ENCODE data around the gene THUMPD2.

- TF ChIP-seq CTCF (IDR thresholded peaks at IDR 0.05) = no peak
- TF ChIP-seq POLR2A (IDR thresholded peaks at IDR 0.05) = no peak
Measured at GRCh38 chr2:39786761-39787522, 7.9 kb upstream of the THUMPD2 start.

Data from thyroid gland (tissue), 4 donors.